Loucy (cell line): ENCODE measurements around the gene NCF2.

ENCODE experiments used
- H2AFZ ChIP-seq: fragments of 200-600 bp; sonication (generic); 2 replicates; pipeline ENCODE4 v1.6.0; 2016; ENCODE audit warnings: antibody characterized with exemption, mild to moderate bottlenecking, low read length, moderate library complexity
- H3F3A ChIP-seq: fragments of 200-600 bp; 2 replicates; pipeline ENCODE4 v1.6.0; 2016; ENCODE audit warnings: antibody characterized with exemption, low read depth, mild to moderate bottlenecking
- H3K27me3 ChIP-seq: fragments of 200-600 bp; sonication (generic); 2 replicates; pipeline ENCODE4 v1.6.1; 2014; ENCODE audit warnings: low read length, mild to moderate bottlenecking; ENCODE audit not compliant: insufficient read depth, poor library complexity, severe bottlenecking
- H3K36me3 ChIP-seq: fragments of 200-600 bp; sonication (generic); 2 replicates; pipeline ENCODE4 v1.6.1; 2016; ENCODE audit warnings: low read length; ENCODE audit not compliant: insufficient read depth
- H3K4me1 ChIP-seq: fragments of 200-600 bp; sonication (generic); 2 replicates; pipeline ENCODE4 v1.5.1; 2014; ENCODE audit warnings: low read length, mild to moderate bottlenecking; ENCODE audit not compliant: insufficient read depth, poor library complexity, severe bottlenecking
- H3K4me2 ChIP-seq: fragments of 200-600 bp; sonication (generic); 2 replicates; pipeline ENCODE4 v1.6.0; 2014; ENCODE audit warnings: antibody characterized with exemption, low read length, low read depth, mild to moderate bottlenecking; ENCODE audit not compliant: poor library complexity, severe bottlenecking
- H3K4me3 ChIP-seq: fragments of 200-600 bp; sonication (generic); 2 replicates; pipeline ENCODE4 v1.5.1; 2014; ENCODE audit warnings: low read length, mild to moderate bottlenecking, mixed read lengths; ENCODE audit not compliant: poor library complexity, severe bottlenecking
- H3K79me2 ChIP-seq: fragments of 200-600 bp; sonication (generic); 2 replicates; pipeline ENCODE4 v1.6.1; 2014; ENCODE audit warnings: low read length; ENCODE audit not compliant: insufficient read depth
- H3K9ac ChIP-seq: fragments of 200-600 bp; sonication (generic); 2 replicates; pipeline ENCODE4 v1.6.0; 2014; ENCODE audit warnings: mild to moderate bottlenecking, low read depth, low read length, moderate library complexity; ENCODE audit not compliant: poor library complexity, severe bottlenecking
- H3K9me2 ChIP-seq: fragments of 200-600 bp; sonication (generic); replicated peaks from 2 replicates; pipeline ENCODE4 v1.6.1; 2016; ENCODE audit warnings: low read depth, low read length, mixed read lengths
- H3K9me3 ChIP-seq: fragments of 200-600 bp; sonication (generic); 2 replicates; pipeline ENCODE4 v1.6.1; 2014; ENCODE audit warnings: mild to moderate bottlenecking, antibody characterized with exemption, low read length, low read depth; ENCODE audit not compliant: insufficient read depth
- H4K20me1 ChIP-seq: fragments of 200-600 bp; sonication (generic); 2 replicates; pipeline ENCODE4 v1.6.0; 2014; ENCODE audit warnings: antibody characterized with exemption, low read length, mild to moderate bottlenecking; ENCODE audit not compliant: insufficient read depth, poor library complexity, severe bottlenecking
- CTCF ChIP-seq: fragments of 200-600 bp; sonication (generic); conservative IDR thresholded peaks from 2 replicates; pipeline ENCODE4 v1.5.1; 2014; ENCODE audit warnings: mild to moderate bottlenecking, antibody characterized with exemption, low read length
- EZH2phosphoT487 ChIP-seq: fragments of 200-600 bp; IDR thresholded peaks from 2 replicates; pipeline ENCODE4 v1.6.1; 2018; ENCODE audit warnings: antibody characterized with exemption, mild to moderate bottlenecking, moderate library complexity, borderline replicate concordance

Gene NCF2

GRCh38 chr1:183636334-183636682 lies 46.0 kb upstream of the NCF2 start:
- Histone ChIP-seq H3K9me3 (no peaks in the 10 kb centered on the region), H4K20me1 (peaks cover 27% of the 10 kb centered on the region), H3K79me2 (peaks cover 38% of the 10 kb centered on the region), H3K4me3 (peak overlapping the region; percentile 84), H3K4me2 (peak overlapping the region; percentile 87), H3K9ac (peak overlapping the region; percentile 42), H2AFZ (peak overlapping the region; percentile 86), H3K27me3 (peaks cover 8% of the 10 kb centered on the region), H3K36me3 (no peaks in the 10 kb centered on the region), H3K4me1 (peaks cover 32% of the 10 kb centered on the region), H3K9me2 (no peaks in the 10 kb centered on the region), H3F3A (peaks cover 5% of the 10 kb centered on the region)
- TF ChIP-seq EZH2phosphoT487 (no peak), CTCF (no peak)

DNA sequence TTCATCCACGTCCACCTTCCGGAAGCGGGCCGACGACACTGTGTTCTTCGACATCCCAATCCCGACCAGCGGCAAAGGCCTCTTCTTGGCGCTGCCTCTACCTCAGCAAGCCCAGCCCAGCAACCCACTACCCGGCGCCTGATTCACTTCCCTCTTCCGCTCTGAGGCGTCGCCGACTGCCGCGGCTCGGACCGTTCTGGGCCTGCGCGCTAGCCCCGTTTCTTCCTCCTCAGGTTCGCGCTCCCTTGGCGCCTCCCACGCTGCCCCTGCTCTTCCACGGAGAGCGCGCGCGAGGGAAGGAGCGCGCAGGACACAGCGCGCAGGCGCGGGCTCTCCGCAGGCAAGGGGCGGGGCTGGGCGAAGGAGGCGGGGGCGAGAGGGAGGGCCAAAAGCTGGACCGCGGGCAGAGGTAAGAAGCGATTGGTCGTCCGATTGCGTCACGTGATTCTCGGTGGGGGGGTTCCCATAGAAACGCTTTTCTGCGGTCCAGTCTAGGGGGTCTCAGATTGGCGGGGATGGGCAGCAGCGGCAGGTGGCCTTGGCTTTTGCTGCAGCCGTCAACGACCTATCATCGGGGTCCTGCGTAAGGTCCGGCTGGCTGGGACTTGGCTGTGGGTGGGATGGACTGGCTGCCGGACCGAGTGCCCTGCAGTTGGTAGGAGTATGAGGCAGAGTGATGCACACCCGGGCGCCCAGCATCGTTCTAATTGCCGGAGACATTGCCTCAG lies 45.5 kb upstream of the NCF2 start, which contains the start of gene ARPC5:
ARPC5 (minus strand) TSS at position 178 of the 728 bp plus-strand sequence; CDS start at position 54, 124 bp downstream.
- H3K79me2 ChIP-seq, result peaks cover 43% of the 10 kb centered on the region
- H2AFZ ChIP-seq, result peak within 1 kb of the TSS; percentile 86
- no peaks in the 10 kb centered on the region for H3K9me2 ChIP-seq
- peaks cover 2% of the 10 kb centered on the region; the same call in 1 of the 2 replicates for H3K36me3 ChIP-seq
- H3K4me2 ChIP-seq, result peak within 1 kb of the TSS; percentile 87
- peaks cover 33% of the 10 kb centered on the region for H4K20me1 ChIP-seq
- H3K4me3 ChIP-seq, result peak within 1 kb of the TSS; percentile 84
- no peaks in the 10 kb centered on the region for H3K9me3 ChIP-seq
- H3K4me1 ChIP-seq, result peaks cover 37% of the 10 kb centered on the region
- peaks cover 5% of the 10 kb centered on the region for H3F3A ChIP-seq
- H3K9ac ChIP-seq, result peak within 1 kb of the TSS; percentile 98
- TF ChIP-seq CTCF (no peak), EZH2phosphoT487 (no peak)
- H3K27me3 ChIP-seq, result peaks cover 8% of the 10 kb centered on the region

GRCh38 chr1:183635099-183635605 lies 44.9 kb upstream of the NCF2 start:
- Histone ChIP-seq H3K9me2 (no peaks in the 10 kb centered on the region), H3K9me3 (no peaks in the 10 kb centered on the region), H3K4me1 (peaks cover 43% of the 10 kb centered on the region), H3F3A (peaks cover 5% of the 10 kb centered on the region), H3K4me2 (peak overlapping the region; percentile 80), H2AFZ (peak overlapping the region; percentile 58; the same call in 1 of the 2 replicates), H3K4me3 (peak overlapping the region; percentile 84), H3K36me3 (peaks cover 8% of the 10 kb centered on the region), H3K9ac (peak overlapping the region; percentile 98), H3K27me3 (peaks cover 8% of the 10 kb centered on the region), H3K79me2 (peaks cover 49% of the 10 kb centered on the region), H4K20me1 (peaks cover 39% of the 10 kb centered on the region)
- TF ChIP-seq EZH2phosphoT487 (no peak), CTCF (no peak)
